ENCODE results near the gene APOL1. TPM values are rescaled to one million over a fixed set of nuclear protein-coding genes. Genes with fewer than 3 reads are reported as not detected.
A peak's percentile ranks its signal among the peaks of the same experiment; 100 is the strongest.
"Not testable (repeated sequence)": the region's sequence is repeated elsewhere in the genome, so short reads cannot be mapped to it uniquely, and the experiment has no call there.

Gene APOL1
- total RNA-seq, 1 donor from 2014 or later: 10.4 TPM

DNA sequence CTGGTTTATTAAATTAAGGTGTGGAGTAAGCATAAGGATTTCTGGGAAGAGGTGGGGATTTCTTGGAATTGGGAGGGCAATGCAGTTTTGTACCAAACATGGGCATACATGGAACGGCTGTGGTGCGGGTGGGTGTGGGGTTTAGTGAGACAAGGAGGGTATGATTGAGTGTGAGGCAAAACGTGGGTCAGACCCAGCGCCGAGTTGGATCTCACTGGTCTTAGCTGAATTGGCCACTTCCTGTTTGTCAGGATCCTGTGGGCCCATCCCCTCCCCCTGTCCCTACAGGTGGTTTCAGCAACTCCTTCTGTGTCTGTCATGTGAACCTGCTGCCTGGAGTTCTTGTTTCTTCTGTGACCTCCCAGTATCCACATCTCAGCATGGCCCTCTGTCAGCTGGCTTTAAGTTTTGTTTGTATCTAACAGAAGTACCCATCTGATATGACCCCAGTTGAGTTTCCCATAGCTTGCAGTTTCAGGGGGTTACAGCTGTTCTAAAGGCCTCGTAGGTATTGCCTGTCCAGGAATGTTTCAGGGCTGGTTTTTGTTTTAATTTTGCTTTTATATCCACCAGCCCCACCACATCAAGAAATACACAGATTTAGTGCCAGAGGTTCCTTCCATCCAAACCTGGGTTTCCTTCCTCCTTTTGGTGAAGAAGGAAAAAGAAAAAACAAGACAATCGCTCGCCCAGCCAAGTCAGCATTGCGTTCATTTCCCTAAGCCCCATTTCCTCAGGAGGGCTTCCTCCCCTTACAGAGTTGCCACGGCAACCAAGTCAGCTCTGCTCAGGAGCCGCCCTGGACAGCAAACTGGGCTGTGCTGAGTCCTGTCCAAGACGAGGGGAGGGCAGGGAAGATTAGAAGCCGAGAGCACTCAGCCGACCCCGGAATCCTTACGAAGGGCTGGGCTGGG, 6.0 kb downstream of the APOL1 start:
- no peak for TF ChIP-seq CTCF (IDR thresholded peaks at IDR 0.05)
- Mint-ChIP-seq H3K9me3 (no peaks in the 10 kb centered on the region), H3K4me1 (peaks cover 19% of the 10 kb centered on the region), H3K4me3 (no peak overlapping the region), H3K27me3 (no peaks in the 10 kb centered on the region), H3K27ac (no peak overlapping the region), H3K36me3 (ENCODE audit: low read depth) (peaks cover 48% of the 10 kb centered on the region)
- DNase-seq (no peak), ATAC-seq (ENCODE audit: low read depth) (peak; percentile 5)
- CTCF ChIA-PET: no interaction called here
- POLR2A ChIA-PET: interaction anchor here (1.1 kb wide), 1 partner anchor 21 kb away, joined by 3 read pairs; no protein-coding TSS in a partner anchor
- intact Hi-C loops (cut with micrococcal nuclease): no loop called here

DNA sequence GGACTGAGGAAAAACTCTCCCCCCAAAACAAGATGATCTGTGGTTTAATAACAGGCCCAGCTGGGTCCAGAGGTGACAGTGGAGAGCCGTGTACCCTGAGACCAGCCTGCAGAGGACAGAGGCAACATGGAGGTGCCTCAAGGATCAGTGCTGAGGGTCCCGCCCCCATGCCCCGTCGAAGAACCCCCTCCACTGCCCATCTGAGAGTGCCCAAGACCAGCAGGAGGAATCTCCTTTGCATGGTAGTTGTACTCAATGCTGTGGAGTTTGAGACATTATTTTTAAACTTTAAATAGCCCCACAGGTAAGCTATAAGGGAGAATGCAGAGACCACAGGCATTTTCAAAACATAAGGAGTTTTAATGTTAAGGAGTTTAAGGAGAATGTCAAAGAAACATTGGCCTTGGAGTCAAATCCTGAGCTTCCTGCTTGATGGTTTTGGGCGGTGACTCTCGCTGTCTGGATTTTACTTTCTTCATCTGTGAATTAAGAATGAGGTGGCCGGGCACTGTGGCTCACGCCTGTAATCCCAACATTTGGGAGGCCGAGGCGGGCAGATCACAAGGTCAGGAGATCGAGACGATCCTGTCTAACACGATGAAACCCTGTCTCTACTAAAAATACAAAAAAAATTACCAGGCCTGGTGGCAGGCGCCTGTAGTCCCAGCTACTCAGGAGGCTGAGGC, 6.8 kb downstream of the APOL1 start:
- H3K9me3 Mint-ChIP-seq: no peaks in the 10 kb centered on the region
- H3K36me3 Mint-ChIP-seq (ENCODE audit: low read depth): peaks cover 51% of the 10 kb centered on the region
- peaks cover 16% of the 10 kb centered on the region for H3K4me1 Mint-ChIP-seq
- ChIA-PET POLR2A (interaction anchor here (0.6 kb wide), 1 partner anchor 21 kb away, joined by 5 read pairs; no protein-coding TSS in a partner anchor), CTCF (no interaction called here)
- intact Hi-C loops (cut with micrococcal nuclease): no loop called here
- H3K27me3 Mint-ChIP-seq: no peaks in the 10 kb centered on the region
- ATAC-seq (ENCODE audit: low read depth) (no peak), DNase-seq (no peak)
- no peak overlapping the region for H3K27ac Mint-ChIP-seq
- no peak overlapping the region for H3K4me3 Mint-ChIP-seq
- no peak for TF ChIP-seq CTCF (IDR thresholded peaks at IDR 0.05)

- DNase-seq; POLR2A ChIA-PET; H3K4me3 Mint-ChIP-seq; H3K9me3 Mint-ChIP-seq; intact Hi-C loops (cut with micrococcal nuclease); H3K27ac Mint-ChIP-seq; H3K27me3 Mint-ChIP-seq; ATAC-seq (ENCODE audit: low read depth): not testable (repeated sequence)
- Mint-ChIP-seq H3K36me3 (ENCODE audit: low read depth) (peaks cover 61% of the 10 kb centered on the region), H3K4me1 (peaks cover 16% of the 10 kb centered on the region)
- CTCF ChIA-PET: interaction anchor here (1.2 kb wide), 1 partner anchor 22 kb away, joined by 3 read pairs; the partner anchor contains the start of gene APOL2
Measured at GRCh38 chr22:36261675-36262074, 8.7 kb downstream of the APOL1 start.

DNA sequence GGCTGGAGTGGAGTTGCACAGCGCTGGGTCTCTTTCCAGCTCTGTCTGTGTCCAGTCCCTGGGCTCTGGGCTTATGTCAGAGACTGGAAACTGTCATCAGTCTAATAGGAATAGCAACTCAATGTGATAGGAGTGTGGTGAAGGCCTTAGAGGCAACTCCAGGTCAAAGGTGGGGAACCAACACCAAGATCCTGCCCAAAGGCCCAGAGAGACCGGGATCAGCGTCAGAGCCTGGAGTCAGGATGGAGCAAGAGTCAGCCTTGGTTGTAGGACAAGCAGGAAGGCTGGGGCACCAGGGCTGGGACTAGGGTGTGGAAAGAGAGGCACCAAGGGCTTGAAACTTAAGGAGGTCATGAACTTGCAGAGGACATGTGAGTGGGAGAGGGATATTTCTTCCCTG, 9.4 kb downstream of the APOL1 start:
- H3K4me3 Mint-ChIP-seq; POLR2A ChIA-PET; H3K27me3 Mint-ChIP-seq; DNase-seq; H3K27ac Mint-ChIP-seq; ATAC-seq (ENCODE audit: low read depth); intact Hi-C loops (cut with micrococcal nuclease); H3K9me3 Mint-ChIP-seq: not testable (repeated sequence)
- CTCF ChIA-PET: interaction anchor here (1.2 kb wide), 1 partner anchor 23 kb away, joined by 3 read pairs; the partner anchor contains the start of gene APOL2
- peaks cover 59% of the 10 kb centered on the region for H3K36me3 Mint-ChIP-seq (ENCODE audit: low read depth)
- peaks cover 16% of the 10 kb centered on the region for H3K4me1 Mint-ChIP-seq

DNA sequence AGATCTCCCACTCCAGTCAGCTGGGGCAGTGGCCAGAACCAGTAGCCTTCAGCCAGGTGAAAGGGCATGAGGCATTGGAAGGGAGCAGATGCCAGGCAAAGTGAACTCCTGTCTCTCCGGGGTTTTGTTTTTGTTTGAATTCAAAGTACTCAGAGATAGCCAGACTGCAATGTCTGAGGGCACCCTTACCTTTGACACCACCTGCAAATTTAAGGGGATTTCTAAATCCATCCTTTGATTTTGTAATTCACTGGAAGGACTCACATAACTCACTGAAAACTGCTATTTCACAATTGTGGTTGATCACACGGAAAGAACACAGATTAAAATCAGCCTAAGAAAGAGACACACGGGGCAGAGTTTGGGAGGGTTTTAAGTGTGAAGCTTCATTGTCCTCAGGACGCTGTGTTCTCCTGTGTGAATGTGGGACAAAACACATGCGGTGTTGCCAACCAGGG, 10.3 kb downstream of the APOL1 start:
- H3K9me3 Mint-ChIP-seq; H3K27ac Mint-ChIP-seq; POLR2A ChIA-PET; DNase-seq; H3K4me3 Mint-ChIP-seq; intact Hi-C loops (cut with micrococcal nuclease); ATAC-seq (ENCODE audit: low read depth); H3K27me3 Mint-ChIP-seq; CTCF ChIA-PET: not testable (repeated sequence)
- H3K4me1 Mint-ChIP-seq: peaks cover 11% of the 10 kb centered on the region
- H3K36me3 Mint-ChIP-seq (ENCODE audit: low read depth): peaks cover 52% of the 10 kb centered on the region

DNA sequence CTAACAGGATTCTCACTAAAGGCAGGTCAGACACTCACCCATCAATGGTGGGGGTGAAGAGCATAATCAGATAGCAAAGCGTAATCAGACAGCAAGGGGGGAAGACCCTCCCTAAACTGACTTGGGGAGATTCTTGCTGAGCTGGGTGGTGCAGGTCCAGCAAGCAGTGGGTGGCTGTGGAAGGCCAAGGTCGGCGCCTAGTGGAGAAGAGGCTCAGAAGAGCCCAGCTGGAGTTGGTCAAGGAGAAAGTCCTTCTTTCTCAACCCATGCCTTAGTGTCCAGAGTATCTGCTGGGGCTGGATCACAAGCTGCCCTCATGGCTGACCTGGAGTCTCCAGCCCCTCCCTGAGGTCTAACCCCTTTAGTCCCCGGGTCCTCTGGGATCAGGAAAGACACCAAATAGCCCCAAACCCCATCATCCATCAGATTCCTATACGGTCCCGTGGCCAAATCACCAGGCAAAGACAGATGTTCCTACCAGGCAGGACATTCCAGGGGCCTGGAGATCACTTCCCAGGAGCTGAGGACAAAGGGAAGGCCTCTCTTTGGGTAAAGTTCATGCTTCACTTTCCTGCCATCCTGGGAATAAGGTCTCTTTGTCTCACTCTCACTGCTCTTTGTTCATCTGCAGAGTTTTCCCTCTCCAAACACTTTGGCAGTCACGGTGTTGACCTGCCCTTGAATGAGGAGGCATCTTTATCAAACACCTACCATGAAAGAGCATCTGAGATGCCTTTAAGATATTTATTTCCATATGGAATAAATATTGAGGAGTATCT, 11.1 kb downstream of the APOL1 start:
- intact Hi-C loops (cut with micrococcal nuclease); H3K9me3 Mint-ChIP-seq; H3K4me3 Mint-ChIP-seq; ATAC-seq (ENCODE audit: low read depth); DNase-seq; H3K4me1 Mint-ChIP-seq; POLR2A ChIA-PET; CTCF ChIA-PET; H3K27me3 Mint-ChIP-seq; H3K27ac Mint-ChIP-seq: not testable (repeated sequence)
- peaks cover 44% of the 10 kb centered on the region for H3K36me3 Mint-ChIP-seq (ENCODE audit: low read depth)
